LoVo (cell line): ENCODE results near the gene NTM.

ENCODE experiments used
- DNase-seq: peaks from one replicate; pipeline ENCODE4 v3.0.0-alpha.2; 2016; ENCODE audit warnings: low spot score

NTM gene

GRCh38 chr11:132114743-132115142 lies 744.3 kb downstream of the NTM start:
- no peak for DNase-seq

- DNase-seq: no peak
Measured at GRCh38 chr11:132115454-132115853, 745.0 kb downstream of the NTM start.

- no peak for DNase-seq
Measured at GRCh38 chr11:132116516-132116915, 746.1 kb downstream of the NTM start.

- DNase-seq: no peak
Measured at GRCh38 chr11:132118661-132119060, 748.2 kb downstream of the NTM start.

GRCh38 chr11:132119573-132119972 lies 749.2 kb downstream of the NTM start:
- DNase-seq: no peak

- no peak for DNase-seq
Measured at GRCh38 chr11:132122735-132123134, 752.3 kb downstream of the NTM start.

- DNase-seq: no peak
Measured at GRCh38 chr11:132123449-132123848, 753.0 kb downstream of the NTM start.

- no peak for DNase-seq
Measured at GRCh38 chr11:132123854-132124835, 753.7 kb downstream of the NTM start.

GRCh38 chr11:132125988-132126871 lies 755.8 kb downstream of the NTM start:
- DNase-seq: no peak

- no peak for DNase-seq
Measured at GRCh38 chr11:132126973-132127899, 756.8 kb downstream of the NTM start.

- no peak for DNase-seq
Measured at GRCh38 chr11:132127900-132128288, 757.5 kb downstream of the NTM start.

GRCh38 chr11:132131047-132131446 lies 760.6 kb downstream of the NTM start:
- DNase-seq: no peak

GRCh38 chr11:132131961-132132360 lies 761.5 kb downstream of the NTM start:
- DNase-seq: no peak

GRCh38 chr11:132134322-132134721 lies 763.9 kb downstream of the NTM start:
- DNase-seq: no peak

GRCh38 chr11:132137289-132137980 lies 767.0 kb downstream of the NTM start:
- DNase-seq: no peak

GRCh38 chr11:132137981-132138313 lies 767.5 kb downstream of the NTM start:
- DNase-seq: no peak

- DNase-seq: no peak
Measured at GRCh38 chr11:132139181-132139580, 768.8 kb downstream of the NTM start.

- no peak for DNase-seq
Measured at GRCh38 chr11:132140056-132140455, 769.6 kb downstream of the NTM start.

- no peak for DNase-seq
Measured at GRCh38 chr11:132142121-132142520, 771.7 kb downstream of the NTM start.

GRCh38 chr11:132142554-132142953 lies 772.1 kb downstream of the NTM start:
- no peak for DNase-seq

- DNase-seq: no peak
Measured at GRCh38 chr11:132147464-132147863, 777.0 kb downstream of the NTM start.
